Lung (tissue), 12 donors: ENCODE data around the gene ANKS1A. TPM values are rescaled to one million over a fixed set of nuclear protein-coding genes. Genes with fewer than 3 reads are reported as not detected.

ENCODE experiments used
- ATAC-seq: fragments of 200-7000 bp; cut with Tn5 transposase; one replicate; pipeline ENCODE4 v1.9.1; 2020; ENCODE audit warnings: moderate number of reproducible peaks; ENCODE audit not compliant: insufficient read depth, low FRiP score
- DNase-seq, 3 donors: peaks; one replicate each; pipeline ENCODE4 v3.0.0-alpha.2; 2013 to 2017
- H3K27ac ChIP-seq, 2 donors: one replicate each; pipeline ENCODE4 v1.5.1; 2013; ENCODE audit warnings: mild to moderate bottlenecking in 2 of 2, moderate library complexity in 2 of 2, control low read depth in 1 of 2, inconsistent platforms in 1 of 2, low read depth in 1 of 2, low read length in 1 of 2
- H3K27me3 ChIP-seq, 3 donors: one replicate each; pipeline ENCODE4 v1.5.1; 2013; ENCODE audit warnings: low read length in 2 of 3; ENCODE audit not compliant: control insufficient read depth in 3 of 3, insufficient read depth in 3 of 3
- H3K36me3 ChIP-seq, 4 donors: one replicate each; pipeline ENCODE4 v1.5.1; 2013; ENCODE audit warnings: low read length in 4 of 4, mild to moderate bottlenecking in 1 of 4, moderate library complexity in 1 of 4; ENCODE audit not compliant: control insufficient read depth in 4 of 4, insufficient read depth in 4 of 4
- H3K4me1 ChIP-seq, 5 donors: one replicate each; pipeline ENCODE4 v1.5.1; 2013; ENCODE audit warnings: low read length in 5 of 5, mild to moderate bottlenecking in 2 of 5, moderate library complexity in 1 of 5; ENCODE audit not compliant: control insufficient read depth in 5 of 5, insufficient read depth in 5 of 5
- H3K4me3 ChIP-seq: one replicate; pipeline ENCODE4 v1.5.1; 2013; ENCODE audit warnings: mild to moderate bottlenecking, control low read depth, moderate library complexity
- H3K9ac ChIP-seq, 2 donors: one replicate each; pipeline ENCODE4 v1.5.1; 2013; ENCODE audit warnings: low read length in 2 of 2, control low read depth in 1 of 2; ENCODE audit not compliant: insufficient read depth in 1 of 2
- H3K9me3 ChIP-seq, 4 donors: one replicate each; pipeline ENCODE4 v1.5.1; 2013; ENCODE audit warnings: low read length in 3 of 4, mild to moderate bottlenecking in 1 of 4, moderate library complexity in 1 of 4; ENCODE audit not compliant: control insufficient read depth in 4 of 4, insufficient read depth in 3 of 4
- CTCF ChIP-seq: IDR thresholded peaks from 2 replicates; pipeline ENCODE4 v1.5.1; 2012; ENCODE audit warnings: mild to moderate bottlenecking; ENCODE audit errors: control extremely low read depth, extremely low read depth
- WGBS, 2 donors: extraction: QIAGEN DNeasy Blood & Tissue Kit; methylation state at CpG; one replicate each; pipeline ENCODE4 v1.1.7; 2013; 5-methylcytosine and 5-hydroxymethylcytosine counted together
- polyA plus RNA-seq, 2 donors: library from polyadenylated mRNA; stranded (reverse); fragments of 200-250 nt; gene quantifications; one replicate each; pipeline ENCODE4 v1.2.1, GENCODE V29; 2013
- total RNA-seq, 2 donors: library from RNA; depleted of rRNA in 1 of 2; stranded (reverse); fragments of >200 nt in 1 of 2; gene quantifications; one replicate each; pipeline ENCODE4 v1.2.1, GENCODE V29; 2014 to 2021
- donor health status: control.
- donor health status: control.
- donor health status: Bipolar disorder and iron deficiency.
- donor health status: healthy.
- donor health status: DM: yes; HTN: yes; CAD: no.

Gene ANKS1A
- total and polyA plus RNA-seq, 4 donors = 10.4 to 40.6 (median 24.3) TPM

GRCh38 chr6:34909320-34909883, 20.3 kb downstream of the ANKS1A start:
- Histone ChIP-seq H3K4me1 (peaks cover 0 to 20% (median 0%) of the 10 kb centered on the region in 5 donors), H3K4me3 (no peak overlapping the region), H3K9ac (no peak overlapping the region), H3K36me3 (no peaks in the 10 kb centered on the region), H3K9me3 (no peaks in the 10 kb centered on the region), H3K27me3 (no peaks in the 10 kb centered on the region), H3K27ac (no peak overlapping the region)
- TF ChIP-seq CTCF = no peak
- ATAC-seq (no peak), DNase-seq (no peak)
- 72 to 87% methylated on average over 6 of the region's 6 CpGs for WGBS, 2 donors

GRCh38 chr6:34911822-34912221, 22.8 kb downstream of the ANKS1A start:
- ATAC-seq (no peak), DNase-seq (no peak)
- no peak overlapping the region for H3K9ac ChIP-seq
- H3K27me3 ChIP-seq = no peaks in the 10 kb centered on the region
- no peaks in the 10 kb centered on the region for H3K9me3 ChIP-seq
- no peak for TF ChIP-seq CTCF
- no peak overlapping the region for H3K27ac ChIP-seq
- 72 to 82% methylated on average over 5 of the region's 5 CpGs for WGBS, 2 donors
- no peak overlapping the region for H3K4me3 ChIP-seq
- peaks cover 0 to 20% (median 0%) of the 10 kb centered on the region in 5 donors for H3K4me1 ChIP-seq
- H3K36me3 ChIP-seq = no peaks in the 10 kb centered on the region

- no peak overlapping the region for H3K27ac ChIP-seq
- no peak overlapping the region for H3K4me3 ChIP-seq
- H3K9ac ChIP-seq = no peak overlapping the region
- H3K9me3 ChIP-seq = no peaks in the 10 kb centered on the region
- peaks cover 0 to 20% (median 0%) of the 10 kb centered on the region in 5 donors for H3K4me1 ChIP-seq
- H3K27me3 ChIP-seq = no peaks in the 10 kb centered on the region
- no peaks in the 10 kb centered on the region for H3K36me3 ChIP-seq
- TF ChIP-seq CTCF = no peak
- 35 to 63% methylated on average over 3 of the region's 3 CpGs for WGBS, 2 donors
- no peak for ATAC-seq
- DNase-seq = no peak
Measured at GRCh38 chr6:34912715-34913464, 23.8 kb downstream of the ANKS1A start.
